Activated T-cell treated with anti-CD3 and anti-CD28 coated beads, Interleukin-2, amount 50 U/mL, for 24 hours (primary cell): ENCODE results near the gene LZTS3.
"Not testable (repeated sequence)": the region's sequence is repeated elsewhere in the genome, so short reads cannot be mapped to it uniquely, and the experiment has no call there.

Experiments
- DNase-seq: peaks from one replicate; pipeline ENCODE4 v3.0.0-alpha.2; 2020
- H3K27ac Mint-ChIP-seq: 2 replicates; pipeline ENCODE4 v1.8.0; 2020; ENCODE audit warnings: mild to moderate bottlenecking, mixed read lengths
- H3K27me3 Mint-ChIP-seq: 2 replicates; pipeline ENCODE4 v1.8.0; 2020; ENCODE audit warnings: mixed read lengths
- H3K36me3 Mint-ChIP-seq: 2 replicates; pipeline ENCODE4 v1.8.0; 2020; ENCODE audit warnings: low read depth, mixed read lengths
- H3K4me1 Mint-ChIP-seq: 2 replicates; pipeline ENCODE4 v1.8.0; 2020; ENCODE audit warnings: low read depth, mixed read lengths
- H3K4me3 Mint-ChIP-seq: 2 replicates; pipeline ENCODE4 v1.8.0; 2020; ENCODE audit warnings: mild to moderate bottlenecking, moderate library complexity, mixed read lengths
- H3K9me3 Mint-ChIP-seq: 2 replicates; pipeline ENCODE4 v1.8.0; 2020; ENCODE audit warnings: mixed read lengths

Gene LZTS3

GRCh38 chr20:3172933-3173609, at the start of gene LZTS3:
TSS of gene LZTS3 (minus strand) at chr20:3173549. CDS start at chr20:3167163, 6,386 bp downstream.
- no peaks in the 10 kb centered on the region for H3K9me3 Mint-ChIP-seq
- peak within 1 kb of the TSS; percentile 61 for H3K27ac Mint-ChIP-seq
- peaks cover 34% of the 10 kb centered on the region for H3K27me3 Mint-ChIP-seq
- H3K4me1 Mint-ChIP-seq, result peaks cover 27% of the 10 kb centered on the region
- no peaks in the 10 kb centered on the region for H3K36me3 Mint-ChIP-seq
- DNase-seq, result peak; percentile 80
- peak within 1 kb of the TSS; percentile 80 for H3K4me3 Mint-ChIP-seq

- Mint-ChIP-seq H3K27me3 (no peaks in the 10 kb centered on the region), H3K4me3 (no peak overlapping the region), H3K9me3 (no peaks in the 10 kb centered on the region), H3K27ac (no peak overlapping the region), H3K36me3 (peaks cover 69% of the 10 kb centered on the region), H3K4me1 (peaks cover 29% of the 10 kb centered on the region)
- DNase-seq, result no peak
These were observed 48.3 kb upstream of the LZTS3 start for GRCh38 chr20:3221398-3222226.

- H3K9me3 Mint-ChIP-seq, result no peaks in the 10 kb centered on the region
- H3K27ac Mint-ChIP-seq, result no peak overlapping the region
- peak; percentile 87 for DNase-seq
- H3K4me1 Mint-ChIP-seq, result peaks cover 21% of the 10 kb centered on the region
- no peaks in the 10 kb centered on the region for H3K27me3 Mint-ChIP-seq
- no peak overlapping the region for H3K4me3 Mint-ChIP-seq
- H3K36me3 Mint-ChIP-seq, result peaks cover 80% of the 10 kb centered on the region
These were observed 45.1 kb upstream of the LZTS3 start for GRCh38 chr20:3218307-3218988.

GRCh38 chr20:3215359-3215917, 42.1 kb upstream of the LZTS3 start:
- H3K4me1 Mint-ChIP-seq, result peaks cover 12% of the 10 kb centered on the region
- peaks cover 65% of the 10 kb centered on the region for H3K36me3 Mint-ChIP-seq
- H3K9me3 Mint-ChIP-seq, DNase-seq, H3K27me3 Mint-ChIP-seq, H3K27ac Mint-ChIP-seq, H3K4me3 Mint-ChIP-seq: not testable (repeated sequence)

- Mint-ChIP-seq H3K27me3 (no peaks in the 10 kb centered on the region), H3K9me3 (no peaks in the 10 kb centered on the region), H3K36me3 (peaks cover 62% of the 10 kb centered on the region), H3K4me1 (peaks cover 22% of the 10 kb centered on the region), H3K27ac (no peak overlapping the region), H3K4me3 (no peak overlapping the region)
- no peak for DNase-seq
These were observed 39.9 kb upstream of the LZTS3 start for GRCh38 chr20:3213226-3213625.

GRCh38 chr20:3210346-3210745, 37.0 kb upstream of the LZTS3 start:
- Mint-ChIP-seq H3K4me1 (peaks cover 23% of the 10 kb centered on the region), H3K4me3 (peak overlapping the region; percentile 100), H3K36me3 (peaks cover 47% of the 10 kb centered on the region), H3K27ac (peak overlapping the region; percentile 98), H3K27me3 (no peaks in the 10 kb centered on the region), H3K9me3 (no peaks in the 10 kb centered on the region)
- no peak for DNase-seq

- DNase-seq, result no peak
- Mint-ChIP-seq H3K27ac (peak overlapping the region; percentile 98), H3K4me1 (peaks cover 23% of the 10 kb centered on the region), H3K4me3 (peak overlapping the region; percentile 100), H3K9me3 (no peaks in the 10 kb centered on the region), H3K27me3 (no peaks in the 10 kb centered on the region), H3K36me3 (peaks cover 43% of the 10 kb centered on the region)
These were observed 36.6 kb upstream of the LZTS3 start for GRCh38 chr20:3209946-3210317.

- no peaks in the 10 kb centered on the region for H3K27me3 Mint-ChIP-seq
- peaks cover 24% of the 10 kb centered on the region for H3K4me1 Mint-ChIP-seq
- H3K36me3 Mint-ChIP-seq, result peaks cover 40% of the 10 kb centered on the region
- H3K9me3 Mint-ChIP-seq, result no peaks in the 10 kb centered on the region
- peak; percentile 81 for DNase-seq
- peak within 1 kb of the TSS; percentile 98 for H3K27ac Mint-ChIP-seq
- peak within 1 kb of the TSS; percentile 100 for H3K4me3 Mint-ChIP-seq
These were observed 36.1 kb upstream of the LZTS3 start, which contains the start of gene ITPA for GRCh38 chr20:3209257-3209945. TSS of gene ITPA (plus strand) at chr20:3209498. CDS start at chr20:3209552, 54 bp downstream.

GRCh38 chr20:3208786-3209256, 35.5 kb upstream of the LZTS3 start:
- DNase-seq, result no peak

GRCh38 chr20:3204124-3204794, 30.9 kb upstream of the LZTS3 start, which contains the start of gene DDRGK1:
TSS of gene DDRGK1 (minus strand) at chr20:3204682. CDS start at chr20:3204627, 55 bp downstream.
- Mint-ChIP-seq H3K9me3 (no peaks in the 10 kb centered on the region), H3K4me1 (peaks cover 18% of the 10 kb centered on the region), H3K27ac (peak within 1 kb of the TSS; percentile 98), H3K36me3 (peaks cover 52% of the 10 kb centered on the region), H3K4me3 (peak within 1 kb of the TSS; percentile 97), H3K27me3 (no peaks in the 10 kb centered on the region)
- peak; percentile 98 for DNase-seq

More at GRCh38 chr20:3208786-3209256, 35.5 kb upstream of the LZTS3 start:
- Mint-ChIP-seq H3K4me1 (peaks cover 24% of the 10 kb centered on the region), H3K4me3 (peak overlapping the region; percentile 100), H3K27ac (peak overlapping the region; percentile 98), H3K36me3 (peaks cover 43% of the 10 kb centered on the region), H3K9me3 (no peaks in the 10 kb centered on the region), H3K27me3 (no peaks in the 10 kb centered on the region)

- peak overlapping the region; percentile 97 for H3K4me3 Mint-ChIP-seq
- no peaks in the 10 kb centered on the region for H3K9me3 Mint-ChIP-seq
- no peaks in the 10 kb centered on the region for H3K27me3 Mint-ChIP-seq
- H3K27ac Mint-ChIP-seq, result peak overlapping the region; percentile 98
- DNase-seq, result peak; percentile 65
- peaks cover 14% of the 10 kb centered on the region for H3K4me1 Mint-ChIP-seq
- H3K36me3 Mint-ChIP-seq, result peaks cover 55% of the 10 kb centered on the region
These were observed 30.2 kb upstream of the LZTS3 start for GRCh38 chr20:3203315-3204123.

- Mint-ChIP-seq H3K27me3 (no peaks in the 10 kb centered on the region), H3K27ac (peak overlapping the region; percentile 98), H3K36me3 (peaks cover 56% of the 10 kb centered on the region)
These were observed 29.6 kb upstream of the LZTS3 start for GRCh38 chr20:3202965-3203314.

More at GRCh38 chr20:3202965-3203314, 29.6 kb upstream of the LZTS3 start:
- Mint-ChIP-seq H3K9me3 (no peaks in the 10 kb centered on the region), H3K4me3 (peak overlapping the region; percentile 97), H3K4me1 (peaks cover 11% of the 10 kb centered on the region)
- no peak for DNase-seq
